Measurements from ENCODE around the gene PC.

GRCh38 chr11:66850235-66850587 is 108.0 kb downstream of the PC start:
- TF ChIP-seq CTCF (IDR thresholded peaks at IDR 0.05 in 8 of 11, conservative IDR thresholded peaks at IDR 0.05 in 3 of 11): no peak
- no peak for TF ChIP-seq POLR2A (IDR thresholded peaks at IDR 0.05)
